ENCODE results near the gene PTHLH.

DNA sequence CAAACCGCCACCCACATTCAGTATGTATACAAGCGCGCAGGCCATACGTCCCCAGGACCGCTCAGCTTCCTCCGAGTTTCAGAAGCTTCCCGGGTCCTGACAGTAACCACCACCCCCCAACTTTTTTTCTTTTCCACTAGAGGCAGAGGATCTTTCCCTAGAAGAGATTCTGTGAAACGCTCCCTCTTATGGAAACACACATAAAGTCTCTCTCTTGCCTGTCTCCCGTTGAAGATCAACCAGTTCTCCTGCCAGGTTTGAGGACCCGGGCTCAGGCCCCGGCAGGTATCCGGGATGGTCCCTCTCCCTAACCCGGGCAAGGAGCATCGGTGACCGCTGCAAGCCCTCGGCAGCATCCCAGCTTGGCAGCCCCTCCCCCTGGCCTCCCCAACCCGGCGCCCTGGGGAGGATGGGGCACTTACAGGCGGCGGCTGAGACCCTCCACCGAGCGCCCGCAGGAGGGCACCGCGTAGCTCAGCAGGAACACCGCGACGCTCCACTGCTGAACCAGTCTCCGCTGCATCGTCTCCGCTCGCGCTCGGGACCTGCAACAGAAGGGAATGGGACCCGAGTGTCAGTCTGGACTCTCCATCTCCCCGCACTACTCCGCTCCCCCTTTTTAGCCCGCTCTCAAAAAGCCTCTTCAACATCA, 3.4 kb downstream of the PTHLH start:
- no peak for TF ChIP-seq MYC (IDR thresholded peaks at IDR 0.05; ENCODE audit: low read depth, low read length)
- TF ChIP-seq, protein P1, sequence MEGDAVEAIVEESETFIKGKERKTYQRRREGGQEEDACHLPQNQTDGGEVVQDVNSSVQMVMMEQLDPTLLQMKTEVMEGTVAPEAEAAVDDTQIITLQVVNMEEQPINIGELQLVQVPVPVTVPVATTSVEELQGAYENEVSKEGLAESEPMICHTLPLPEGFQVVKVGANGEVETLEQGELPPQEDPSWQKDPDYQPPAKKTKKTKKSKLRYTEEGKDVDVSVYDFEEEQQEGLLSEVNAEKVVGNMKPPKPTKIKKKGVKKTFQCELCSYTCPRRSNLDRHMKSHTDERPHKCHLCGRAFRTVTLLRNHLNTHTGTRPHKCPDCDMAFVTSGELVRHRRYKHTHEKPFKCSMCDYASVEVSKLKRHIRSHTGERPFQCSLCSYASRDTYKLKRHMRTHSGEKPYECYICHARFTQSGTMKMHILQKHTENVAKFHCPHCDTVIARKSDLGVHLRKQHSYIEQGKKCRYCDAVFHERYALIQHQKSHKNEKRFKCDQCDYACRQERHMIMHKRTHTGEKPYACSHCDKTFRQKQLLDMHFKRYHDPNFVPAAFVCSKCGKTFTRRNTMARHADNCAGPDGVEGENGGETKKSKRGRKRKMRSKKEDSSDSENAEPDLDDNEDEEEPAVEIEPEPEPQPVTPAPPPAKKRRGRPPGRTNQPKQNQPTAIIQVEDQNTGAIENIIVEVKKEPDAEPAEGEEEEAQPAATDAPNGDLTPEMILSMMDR (IDR thresholded peaks at IDR 0.05; ENCODE audit: low read depth, low read length), result no peak
- TF ChIP-seq POLR2A (IDR thresholded peaks at IDR 0.05; ENCODE audit: extremely low read depth, insufficient read length), result no peak

Data from NB4 (cell line).